Measurements from ENCODE around the gene TRIM68. TPM values are rescaled to one million over a fixed set of nuclear protein-coding genes. Genes with fewer than 3 reads are reported as not detected.

TRIM68 gene
- total RNA-seq, 1 experiment from 2014 or later = 16.6 TPM

GRCh38 chr11:4606231-4607015, 1.6 kb downstream of the TRIM68 start:
- DNase-seq (ENCODE audit: low spot score) = peak; percentile 41

GRCh38 chr11:4605057-4605456, 3.0 kb downstream of the TRIM68 start:
- no peak for DNase-seq (ENCODE audit: low spot score)

GRCh38 chr11:4593739-4594138, 14.3 kb downstream of the TRIM68 start, which contains the start of gene OR52I1:
Gene OR52I1, plus strand, starts transcription at chr11:4594039. Its CDS starts 0 bp downstream, at chr11:4594039.
- DNase-seq (ENCODE audit: low spot score) = no peak

- no peak for DNase-seq (ENCODE audit: low spot score)
These were observed 19.0 kb downstream of the TRIM68 start for GRCh38 chr11:4589017-4589416.

- DNase-seq (ENCODE audit: low spot score) = no peak
These were observed 26.6 kb downstream of the TRIM68 start, which contains the start of gene OR52I2 for GRCh38 chr11:4581443-4581842. Gene OR52I2, plus strand, starts transcription at chr11:4581743.

- DNase-seq (ENCODE audit: low spot score) = no peak
These were observed 27.9 kb downstream of the TRIM68 start for GRCh38 chr11:4580124-4580523.

GRCh38 chr11:4578624-4579023, 29.4 kb downstream of the TRIM68 start:
- no peak for DNase-seq (ENCODE audit: low spot score)

- DNase-seq (ENCODE audit: low spot score) = no peak
These were observed 30.3 kb downstream of the TRIM68 start for GRCh38 chr11:4577761-4578160.

GRCh38 chr11:4576880-4577279, 31.2 kb downstream of the TRIM68 start:
- no peak for DNase-seq (ENCODE audit: low spot score)

GRCh38 chr11:4569075-4569474, 39.0 kb downstream of the TRIM68 start:
- no peak for DNase-seq (ENCODE audit: low spot score)

GRCh38 chr11:4565371-4565770, 42.7 kb downstream of the TRIM68 start:
- DNase-seq (ENCODE audit: low spot score) = no peak

- no peak for DNase-seq (ENCODE audit: low spot score)
These were observed 47.6 kb downstream of the TRIM68 start for GRCh38 chr11:4560467-4560866.

GRCh38 chr11:4559527-4560440, 48.2 kb downstream of the TRIM68 start:
- no peak for DNase-seq (ENCODE audit: low spot score)

- DNase-seq (ENCODE audit: low spot score) = no peak
These were observed 56.6 kb downstream of the TRIM68 start for GRCh38 chr11:4551346-4551979.

Other genes starting within 250 kb of the TRIM68 start
- not detected in 2 replicates for gene OR52B4, start 239.8 kb downstream of the TRIM68 start, total RNA-seq (2014; rRNA removed; shearing (Covaris generic))
- 34.9 and 40.5 TPM in 2 replicates for gene TRIM21, start 214.5 kb downstream of the TRIM68 start, total RNA-seq (2014; rRNA removed; shearing (Covaris generic))
- gene OR52K2, start 158.9 kb downstream of the TRIM68 start, total RNA-seq (2014; rRNA removed; shearing (Covaris generic)) = not detected in 2 replicates
- gene OR52K1, start 125.6 kb downstream of the TRIM68 start, total RNA-seq (2014; rRNA removed; shearing (Covaris generic)) = not detected in 2 replicates
- not detected in 2 replicates for gene OR52M1, start 63.0 kb downstream of the TRIM68 start, total RNA-seq (2014; rRNA removed; shearing (Covaris generic))
- gene OR52I2, start 26.5 kb downstream of the TRIM68 start, total RNA-seq (2014; rRNA removed; shearing (Covaris generic)) = not detected in 2 replicates
- gene OR52I1, start 14.2 kb downstream of the TRIM68 start, total RNA-seq (2014; rRNA removed; shearing (Covaris generic)) = not detected in 2 replicates
- gene OR51D1, start 29.2 kb upstream of the TRIM68 start, total RNA-seq (2014; rRNA removed; shearing (Covaris generic)) = not detected in 2 replicates
- not detected in 2 replicates for gene OR51E1, start 35.8 kb upstream of the TRIM68 start, total RNA-seq (2014; rRNA removed; shearing (Covaris generic))
- 0.37 and 1.2 TPM in 2 replicates for gene OR51E2, start 89.6 kb upstream of the TRIM68 start, total RNA-seq (2014; rRNA removed; shearing (Covaris generic))
- gene MMP26, start 96.6 kb upstream of the TRIM68 start, total RNA-seq (2014; rRNA removed; shearing (Covaris generic)) = not detected in 2 replicates
- not detected in 2 replicates for gene OR51F1, start 161.7 kb upstream of the TRIM68 start, total RNA-seq (2014; rRNA removed; shearing (Covaris generic))
- gene OR52R1, start 196.1 kb upstream of the TRIM68 start, total RNA-seq (2014; rRNA removed; shearing (Covaris generic)) = not detected in 2 replicates
- not detected in 2 replicates for gene OR51F2, start 213.1 kb upstream of the TRIM68 start, total RNA-seq (2014; rRNA removed; shearing (Covaris generic))
- not detected in 2 replicates for gene OR51S1, start 241.0 kb upstream of the TRIM68 start, total RNA-seq (2014; rRNA removed; shearing (Covaris generic))